ENCODE measurements around the gene CPSF2.

CPSF2 gene
- total RNA-seq: 57.7 to 184 (median 143) reads per million in 3 experiments

DNA sequence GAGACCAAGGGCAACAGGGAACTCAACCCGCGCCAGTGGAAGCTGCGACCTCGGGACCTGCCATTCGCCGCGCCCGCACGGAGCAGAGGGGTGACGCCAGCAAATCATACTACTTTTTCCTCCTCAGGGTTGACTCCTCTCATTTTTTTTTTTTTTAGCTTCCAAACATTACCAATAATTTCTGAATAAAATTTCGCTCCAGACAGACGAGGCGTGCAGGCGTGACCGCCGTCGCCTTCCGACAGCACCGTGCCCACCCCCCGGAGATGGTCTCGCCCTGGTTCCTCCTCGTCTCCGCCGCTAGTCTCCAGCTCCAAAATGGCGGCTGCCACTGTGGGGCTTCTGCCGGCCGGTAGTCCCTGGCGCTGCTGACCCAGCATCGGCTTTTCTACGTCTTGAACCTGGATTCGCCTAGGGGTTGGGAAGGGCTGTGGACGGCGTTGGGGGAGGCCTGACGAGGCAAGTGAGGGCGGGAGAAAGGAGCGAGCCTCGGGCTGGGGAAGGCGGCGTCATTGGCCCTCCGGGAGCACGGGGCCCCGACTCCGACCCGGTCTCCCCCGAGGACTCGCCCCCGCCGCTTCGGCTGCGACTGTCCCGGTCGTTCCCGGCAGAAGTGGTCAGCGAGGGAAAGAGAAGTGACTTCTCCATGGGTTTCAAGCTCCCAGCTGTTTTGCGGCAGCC, at the start of gene CPSF2, which contains the start of gene NDUFB1:
TSS of gene CPSF2 (plus strand) at position 300 of the 681 bp plus-strand sequence. CDS start 9,016 bp downstream, outside the sequence.
TSS of gene NDUFB1 (minus strand) at position 37 of the 681 bp plus-strand sequence. CDS start 4,069 bp downstream, outside the sequence.
- DNase-seq: peak; percentile 79

DNA sequence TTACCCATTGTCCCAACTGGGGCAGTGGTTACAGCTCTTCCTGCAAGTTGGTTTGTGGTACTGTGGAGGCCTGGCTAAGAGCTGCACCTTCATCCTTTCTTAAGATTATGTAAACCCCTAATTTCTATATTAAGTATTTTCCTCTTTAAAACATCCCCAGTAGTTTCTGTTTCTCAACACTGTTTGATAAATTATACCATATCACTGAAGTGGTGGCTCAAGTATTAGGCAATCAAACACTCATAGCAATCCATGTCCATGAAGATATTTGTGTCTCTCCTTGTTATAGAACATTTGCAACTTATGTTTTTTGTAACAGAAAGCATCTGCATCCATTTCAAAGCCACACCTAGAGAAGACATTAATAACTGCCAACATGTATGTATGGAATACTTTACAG, 47.2 kb upstream of the CPSF2 start:
- no peak for DNase-seq

DNA sequence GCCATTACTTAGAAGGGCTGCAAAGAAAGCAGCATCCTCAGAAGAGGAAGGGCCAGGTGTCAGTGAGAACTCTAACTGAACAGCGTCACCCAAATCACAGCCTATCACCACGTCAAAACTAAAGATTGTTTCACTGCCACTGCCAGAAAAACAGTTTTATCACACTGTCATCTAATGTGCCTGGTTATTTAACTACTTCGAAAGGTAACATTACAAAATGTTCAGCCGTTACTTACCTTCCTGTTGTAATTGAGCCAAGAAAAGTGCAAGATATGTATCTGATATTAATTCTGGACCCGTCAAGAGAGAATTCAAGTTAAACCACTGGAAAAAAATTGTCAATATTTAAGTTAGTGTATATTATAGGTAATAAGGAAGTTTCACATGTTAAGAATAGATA, 33.3 kb upstream of the CPSF2 start:
- DNase-seq: no peak

DNA sequence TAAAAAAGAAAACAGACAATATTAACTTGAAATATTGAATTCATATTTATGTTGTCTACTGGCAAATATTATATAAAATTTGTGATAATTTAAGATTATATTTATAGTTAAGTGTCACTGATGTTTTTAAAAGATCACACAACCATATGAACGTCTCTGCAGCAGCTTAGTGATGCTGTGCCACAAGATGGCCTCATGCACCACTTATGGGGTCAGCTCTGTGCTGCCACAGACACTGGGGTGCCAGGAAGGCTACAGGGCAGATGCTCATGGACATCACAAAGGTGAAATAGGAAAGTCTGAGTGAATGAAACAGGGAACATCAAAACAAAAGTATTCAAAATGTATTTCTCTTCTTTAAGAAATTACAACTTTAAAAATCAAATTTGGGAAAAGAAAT, 28.4 kb upstream of the CPSF2 start:
- no peak for DNase-seq

DNA sequence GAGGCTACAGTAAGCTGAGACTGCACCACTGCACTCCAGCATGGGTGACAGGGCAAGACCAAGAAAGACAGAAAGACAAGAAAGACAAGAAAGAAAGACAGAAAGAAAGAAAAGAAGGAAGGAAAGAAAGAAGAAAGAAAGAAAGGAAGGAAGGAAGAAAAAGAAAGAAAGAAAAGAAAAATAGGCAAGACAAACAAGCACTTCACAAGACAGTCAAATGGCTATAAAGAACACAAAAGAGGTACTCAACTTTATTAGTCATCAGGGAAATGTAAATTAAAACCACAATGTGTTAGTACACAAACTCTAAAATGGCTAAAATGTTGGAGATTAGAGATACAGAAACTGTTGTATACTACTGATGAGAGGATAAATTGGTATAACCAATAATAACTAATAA, 22.0 kb upstream of the CPSF2 start:
- no peak for DNase-seq

DNA sequence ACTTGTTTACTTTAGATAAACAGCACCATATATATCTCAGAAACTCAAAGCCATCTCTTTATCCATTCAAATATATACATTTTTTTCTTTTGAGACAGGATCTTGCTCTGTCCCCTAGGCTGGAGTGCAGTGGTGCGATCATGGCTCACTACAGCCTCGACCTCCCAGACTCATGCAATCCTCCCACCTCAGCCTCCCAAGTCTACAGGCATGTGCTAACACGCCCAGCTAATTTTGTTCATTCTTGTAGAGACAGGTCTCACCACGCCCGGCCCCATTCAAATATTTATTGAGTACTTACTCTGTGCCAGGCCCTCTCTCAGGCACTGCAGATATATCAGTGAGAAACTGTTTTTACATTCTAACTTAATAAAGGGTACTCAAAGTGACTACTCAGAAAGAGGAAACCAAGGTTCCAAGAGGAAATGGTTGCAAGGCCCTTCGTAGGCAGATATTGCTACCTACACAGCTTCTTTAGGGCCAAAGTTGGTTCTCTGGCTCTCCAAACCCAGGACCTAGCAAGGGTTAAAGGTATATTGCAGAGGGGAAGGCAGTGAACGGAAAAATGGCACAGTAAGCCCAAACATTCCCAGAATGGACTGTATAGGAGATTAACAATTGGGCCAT, 18.3 kb upstream of the CPSF2 start:
- no peak for DNase-seq

DNA sequence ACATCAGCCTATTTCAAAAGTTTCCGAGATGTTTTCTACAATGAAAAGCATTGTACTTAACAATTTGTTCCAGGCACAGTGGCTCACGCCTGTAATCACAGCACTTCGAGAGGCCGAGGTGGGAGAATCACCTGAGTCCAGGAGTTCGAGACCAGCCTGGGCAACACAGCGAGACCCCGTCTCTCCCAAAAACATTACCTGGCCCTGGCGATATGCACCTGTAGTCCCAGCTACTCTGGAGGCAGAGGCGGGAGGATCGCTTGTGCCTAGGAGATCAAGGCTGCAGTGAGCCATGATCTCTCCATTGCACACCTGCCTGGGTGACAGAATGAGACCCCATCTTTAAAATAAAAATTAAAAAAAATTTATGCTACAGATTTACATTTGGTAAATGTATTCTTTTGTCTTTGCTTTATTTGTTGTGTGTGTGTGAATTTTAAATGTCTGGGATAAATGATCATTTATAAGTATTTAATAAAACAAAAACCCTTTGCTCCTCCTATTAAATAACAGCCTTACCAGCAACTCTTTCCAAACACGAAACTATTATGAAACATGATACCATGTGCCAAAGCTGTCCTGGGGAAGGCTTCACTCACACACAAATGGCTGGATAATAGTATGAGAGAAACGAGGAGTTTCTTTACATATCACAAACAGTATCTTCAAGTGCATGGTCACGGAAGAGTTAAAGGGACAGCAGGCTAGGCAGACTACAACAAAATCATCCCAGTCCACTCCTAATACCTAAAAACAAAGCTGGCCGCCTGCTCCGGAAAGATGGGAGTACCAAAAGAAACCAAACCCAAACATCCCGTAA, 16.5 kb upstream of the CPSF2 start:
- no peak for DNase-seq

DNA sequence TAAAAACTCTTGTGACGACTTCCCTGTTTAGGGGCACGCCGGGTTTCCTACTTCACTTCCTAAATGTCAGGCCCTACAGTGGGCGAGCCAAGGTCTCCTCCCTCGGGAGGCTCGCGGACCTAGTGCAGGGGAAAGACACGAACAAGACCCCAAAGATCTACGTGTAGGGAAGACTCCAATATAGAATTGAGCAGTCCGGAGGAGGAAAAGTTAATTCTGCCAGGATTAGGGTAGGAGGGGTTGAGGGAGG, 16.0 kb upstream of the CPSF2 start:
- no peak for DNase-seq

DNA sequence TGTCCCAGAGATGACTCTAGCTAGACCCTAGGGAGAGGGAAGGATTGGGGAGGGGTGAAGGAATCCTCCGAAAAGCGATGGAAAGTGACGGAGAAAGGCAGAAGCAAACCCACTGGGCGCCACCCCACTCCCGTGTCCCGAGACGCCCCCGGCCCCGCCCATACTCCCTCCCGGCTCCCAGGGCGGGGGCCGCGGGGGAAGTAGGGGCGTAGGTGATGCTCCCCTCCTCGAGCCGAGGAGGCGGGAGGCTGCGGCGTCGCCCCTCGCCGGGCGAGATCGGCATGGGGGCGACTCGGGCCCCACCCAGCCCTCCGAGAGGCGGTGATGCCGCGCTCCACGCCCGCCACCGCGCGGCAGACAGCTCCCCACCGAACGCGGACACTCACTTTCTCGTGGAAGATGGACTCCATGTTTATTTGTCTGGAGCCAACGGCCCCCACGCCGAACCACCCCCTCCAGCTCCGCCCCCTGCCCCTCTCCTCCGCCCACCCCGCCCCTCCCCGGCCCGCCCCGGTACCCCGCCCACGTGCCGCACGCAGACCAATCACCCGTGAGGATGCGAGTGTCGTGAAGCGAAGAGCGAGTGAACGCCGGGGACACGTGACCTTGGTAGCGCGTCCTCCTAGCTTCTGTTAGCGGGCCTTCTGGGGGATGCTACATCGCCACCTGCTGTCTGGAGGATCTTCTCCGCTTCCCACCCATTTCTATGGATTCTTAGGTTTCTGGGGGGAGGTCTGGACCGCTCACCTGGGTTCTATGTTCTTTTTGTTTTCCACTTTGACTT, 15.4 kb upstream of the CPSF2 start, which contains the start of gene ATXN3:
TSS of gene ATXN3 (minus strand) at position 440 of the 784 bp plus-strand sequence. CDS start at position 410, 30 bp downstream.
- peak; percentile 94 for DNase-seq

DNA sequence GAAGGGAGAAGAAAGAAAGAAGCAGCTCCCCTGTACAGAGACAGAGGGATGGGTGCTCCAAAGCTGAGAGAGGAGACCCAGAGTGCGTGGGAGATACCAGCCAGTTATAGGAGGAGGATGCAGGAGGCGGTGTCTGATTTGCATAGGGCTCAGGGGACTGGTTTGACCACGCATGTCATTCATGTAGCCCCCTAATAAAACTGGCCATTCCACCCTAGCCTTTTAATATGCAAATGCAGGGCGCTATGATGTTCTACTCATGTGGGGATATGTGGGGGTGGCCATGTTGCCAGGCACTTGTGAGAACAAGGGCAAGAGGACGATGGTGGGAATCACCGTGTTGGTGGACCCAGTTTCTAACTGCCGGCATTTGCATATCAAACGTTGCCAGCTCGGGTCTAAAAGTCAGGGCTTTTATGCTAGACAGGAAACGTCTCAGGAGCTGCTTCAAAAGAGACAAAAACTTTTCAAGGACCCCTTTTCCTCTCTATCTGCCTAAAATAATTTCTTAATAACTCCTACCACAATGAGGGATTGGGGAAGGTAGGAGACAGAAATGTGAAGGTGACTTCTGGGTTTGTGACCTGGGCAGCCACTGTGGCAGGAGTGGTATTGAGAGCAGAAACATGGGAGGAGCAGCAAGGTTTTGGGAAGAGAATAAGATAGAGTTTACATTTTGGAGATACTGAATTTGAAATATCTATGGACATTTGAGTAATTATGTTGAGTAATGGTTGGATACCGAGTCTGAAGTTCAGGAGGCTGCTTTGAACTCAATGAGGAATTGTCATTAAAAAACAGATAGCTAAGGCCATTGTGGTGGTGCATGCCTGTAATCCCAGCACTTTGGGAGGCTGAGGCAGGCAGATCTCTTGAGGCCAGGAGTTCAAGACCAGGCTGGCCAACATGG, 13.2 kb upstream of the CPSF2 start:
- DNase-seq: no peak

DNA sequence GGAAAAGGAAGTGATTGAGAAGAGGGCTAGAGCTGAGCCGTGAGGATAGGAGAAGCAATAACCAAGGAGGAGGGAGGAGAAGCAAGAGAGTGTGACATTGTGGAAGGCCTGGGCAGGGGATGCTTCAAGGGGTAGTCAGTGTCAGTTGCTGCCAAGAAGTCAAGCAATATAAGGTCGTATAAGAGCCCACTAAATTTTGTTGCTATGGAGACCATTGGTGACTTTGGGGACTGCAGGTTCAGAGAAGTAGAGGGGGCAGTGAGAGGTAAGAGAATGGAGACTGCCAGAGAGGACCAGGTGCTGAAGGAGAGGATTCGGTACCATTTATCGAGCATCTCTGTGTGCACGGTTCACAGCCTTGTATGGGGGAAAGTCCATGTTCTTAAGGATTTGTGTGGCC, 12.3 kb upstream of the CPSF2 start:
- DNase-seq: no peak

DNA sequence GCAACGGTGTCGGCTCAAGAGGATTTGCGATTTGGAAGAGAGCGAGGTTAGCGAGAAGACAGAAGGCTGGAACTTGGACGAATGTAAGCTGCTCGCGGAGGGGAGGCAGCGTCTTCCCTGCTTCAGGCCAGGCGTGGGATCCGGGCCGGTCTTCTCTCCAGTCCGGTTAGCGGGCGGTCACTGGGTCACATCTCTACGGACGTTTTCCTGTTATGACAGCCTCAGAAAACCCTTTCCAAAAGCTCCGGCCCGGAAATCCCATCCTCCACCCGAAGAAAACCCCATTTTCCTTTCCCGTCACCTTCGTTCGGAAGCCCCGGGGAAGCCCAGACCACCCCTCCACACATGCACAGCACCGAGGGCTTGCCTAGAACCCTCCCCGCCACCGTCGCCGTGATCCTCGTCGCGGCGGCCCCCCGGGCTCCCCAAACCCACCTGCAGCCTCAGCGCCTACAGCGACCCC, 531 bp upstream of the CPSF2 start:
- DNase-seq: no peak

DNA sequence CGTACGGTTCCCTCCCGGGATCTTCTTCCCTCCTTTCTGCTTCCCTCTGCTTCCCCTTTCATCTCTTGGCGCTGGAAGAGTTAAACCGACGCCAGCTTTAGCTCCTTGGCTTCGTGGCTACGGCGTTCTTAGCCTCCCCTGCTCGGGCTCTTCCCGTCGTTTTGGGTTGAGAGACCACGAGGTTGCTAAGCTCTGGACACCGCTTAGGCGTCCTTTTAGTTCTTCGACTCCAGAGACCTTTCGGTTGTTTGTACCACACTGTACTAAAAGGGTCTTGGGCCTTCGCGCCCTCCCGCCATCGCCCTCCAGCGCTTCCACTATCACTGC, 545 bp downstream of the CPSF2 start:
- DNase-seq: no peak

DNA sequence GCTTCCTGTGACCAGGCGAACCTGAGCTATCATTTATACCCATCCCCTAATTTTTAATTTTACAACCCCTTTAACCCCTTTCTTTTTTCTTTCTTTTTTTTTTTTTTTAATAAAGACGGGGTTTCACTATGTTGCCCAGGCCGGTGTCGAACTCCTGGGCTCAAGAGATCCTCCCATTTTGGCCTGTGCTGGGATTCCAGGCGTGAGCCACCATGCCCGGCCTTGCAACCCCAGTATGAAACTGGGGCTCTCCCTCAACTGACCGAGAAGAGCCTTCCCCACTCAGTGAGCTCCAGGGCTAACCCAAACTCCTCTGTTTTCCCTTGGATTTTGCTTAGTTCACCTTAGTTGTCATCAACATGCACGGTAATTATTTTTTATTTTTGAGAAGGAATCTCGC, 992 bp downstream of the CPSF2 start:
- DNase-seq: no peak

DNA sequence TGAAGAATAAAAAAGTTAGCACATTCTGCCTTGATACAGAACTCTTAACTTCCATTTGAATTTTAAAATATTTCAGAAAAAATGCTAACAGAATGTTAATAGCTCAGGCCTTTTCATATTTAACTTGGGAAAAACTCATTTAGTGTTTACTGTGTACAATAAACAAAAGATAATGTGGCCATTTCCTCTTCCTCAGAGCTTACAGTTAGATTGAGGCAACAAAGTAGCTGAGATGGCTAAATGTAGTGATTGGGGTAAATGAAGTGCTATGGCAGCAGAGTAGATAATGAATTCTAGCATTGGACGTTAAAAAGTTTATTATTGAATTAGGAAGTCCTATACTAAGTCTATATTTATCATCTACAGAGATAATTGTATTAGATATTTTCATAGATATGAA, 12.7 kb downstream of the CPSF2 start:
- DNase-seq: no peak

DNA sequence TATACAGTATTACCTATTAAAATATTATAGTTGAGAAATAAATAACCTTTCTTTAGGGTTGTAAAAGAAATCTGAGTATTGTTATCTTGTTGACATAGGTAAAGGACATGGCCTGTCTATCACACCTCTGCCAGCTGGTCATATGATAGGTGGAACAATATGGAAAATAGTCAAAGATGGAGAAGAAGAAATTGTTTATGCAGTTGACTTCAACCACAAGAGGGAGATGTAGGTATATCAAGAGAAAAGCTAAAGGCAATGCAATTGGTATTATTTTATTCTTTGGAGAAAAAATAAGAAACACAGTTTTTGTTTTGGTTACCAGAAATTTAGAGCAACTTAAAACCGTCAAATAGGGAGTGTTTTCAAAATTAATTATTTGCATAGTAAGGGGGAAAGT, 13.5 kb downstream of the CPSF2 start:
- no peak for DNase-seq

DNA sequence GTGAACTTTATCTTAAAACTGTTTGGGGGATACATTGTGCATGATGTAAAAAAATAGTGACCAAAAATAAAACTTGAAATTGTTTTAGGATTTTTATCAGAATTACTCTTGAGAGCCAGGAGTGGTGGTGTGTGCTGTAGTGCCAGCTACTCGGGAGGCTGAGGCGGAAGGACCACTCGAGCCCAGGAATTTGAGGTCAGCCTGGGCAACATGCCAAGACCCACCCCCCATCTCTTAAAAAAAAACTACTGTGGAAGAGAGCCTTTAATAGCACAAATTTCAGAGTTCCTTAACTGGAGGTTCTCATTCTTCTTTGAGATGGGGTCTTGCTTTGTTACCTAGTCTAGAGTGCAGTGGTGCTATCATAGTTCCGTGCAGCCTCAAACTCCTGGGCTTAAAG, 21.5 kb downstream of the CPSF2 start:
- no peak for DNase-seq

DNA sequence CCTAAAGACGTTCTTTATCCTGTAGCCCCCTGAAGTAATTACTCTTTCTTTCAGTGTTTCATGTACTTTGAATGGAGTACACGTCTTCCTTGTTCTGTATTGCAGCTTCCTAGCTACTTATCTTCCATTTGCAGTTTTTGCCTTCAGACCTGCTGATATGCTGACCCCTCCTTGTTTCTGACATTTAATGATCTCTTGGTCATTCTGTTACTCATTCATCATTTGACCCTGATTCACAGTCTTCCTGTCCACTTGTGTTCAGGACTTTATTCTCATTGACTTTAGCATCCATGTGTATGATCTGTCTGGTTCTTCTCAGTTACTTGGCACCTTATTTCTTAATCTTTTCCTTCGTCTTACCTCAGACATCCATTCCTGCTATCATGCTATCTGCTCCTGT, 22.2 kb downstream of the CPSF2 start:
- no peak for DNase-seq

DNA sequence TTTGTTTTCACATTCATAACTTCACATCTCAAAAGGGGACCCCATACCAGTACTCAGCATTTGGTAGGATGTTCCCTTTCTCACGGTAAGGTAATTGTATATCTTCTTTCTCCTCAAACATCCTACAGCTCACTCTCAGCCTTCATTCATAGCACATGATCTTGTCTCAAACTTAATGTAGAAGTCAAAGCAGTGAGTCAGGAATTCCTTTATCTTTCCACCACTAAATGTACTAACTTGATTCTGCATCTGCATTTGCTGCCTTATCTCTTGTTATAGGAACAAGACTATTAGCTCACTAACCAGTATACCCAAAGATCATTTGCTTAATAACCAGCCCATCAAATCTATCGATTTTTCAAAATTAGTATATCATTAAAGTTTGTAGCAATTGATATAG, 22.9 kb downstream of the CPSF2 start:
- DNase-seq: no peak

DNA sequence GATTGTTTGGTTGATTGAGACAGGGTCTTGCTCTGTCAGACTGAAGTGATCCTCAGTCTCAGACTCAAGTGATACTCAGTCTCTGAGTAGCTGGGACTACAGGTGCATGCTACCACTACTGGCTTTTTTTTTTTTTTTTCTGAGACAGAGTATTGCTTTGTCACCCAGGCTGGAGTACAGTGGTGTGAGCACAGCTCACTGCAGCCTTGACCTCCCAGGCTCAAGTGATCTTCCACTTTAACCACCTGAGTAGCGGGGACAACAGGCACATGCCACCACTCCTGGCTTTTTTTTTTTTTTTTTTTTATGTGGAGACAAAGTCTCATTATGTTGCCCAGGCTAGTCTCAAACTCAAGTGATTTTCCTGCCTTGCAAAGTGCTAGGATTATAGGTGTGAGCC, 31.8 kb downstream of the CPSF2 start:
- DNase-seq: no peak

DNA sequence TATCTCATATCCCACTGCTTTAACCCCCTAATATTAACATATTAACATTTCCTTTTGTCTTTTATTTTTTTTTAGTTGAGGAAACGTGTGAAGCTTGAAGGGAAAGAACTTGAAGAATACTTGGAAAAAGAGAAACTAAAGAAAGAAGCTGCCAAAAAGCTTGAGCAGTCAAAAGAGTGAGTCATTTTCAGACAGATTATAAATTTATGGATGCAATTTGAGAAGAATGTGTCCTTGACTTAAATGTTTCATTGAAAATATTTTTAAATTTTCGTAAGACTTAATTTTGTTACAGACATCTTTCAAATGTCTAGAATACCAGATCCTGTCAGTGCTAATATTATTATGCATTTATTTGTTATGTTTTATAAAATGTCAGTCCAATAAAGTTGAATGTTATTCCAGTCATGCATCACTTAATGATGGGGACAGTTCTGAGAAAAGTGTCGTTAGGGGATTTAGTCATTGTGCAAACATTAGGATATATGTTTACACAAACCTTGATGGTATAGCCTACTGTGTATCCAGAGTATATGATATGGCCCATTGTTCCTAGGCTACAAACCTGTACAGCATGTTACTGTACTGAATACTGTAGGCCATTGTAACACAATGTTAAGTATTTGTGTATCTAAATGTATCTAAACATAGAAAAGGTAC, 32.6 kb downstream of the CPSF2 start:
- no peak for DNase-seq
